Keratinocyte (primary cell): ENCODE data around the gene ST8SIA4.

Source experiments
- EZH2 ChIP-seq: IDR thresholded peaks from one replicate; pipeline ENCODE4 v1.6.1; 2012; ENCODE audit warnings: inconsistent platforms, mild to moderate bottlenecking, low read length, moderate library complexity
- TF ChIP-seq, protein P1 (sequence below), 3 experiments: IDR thresholded peaks in 1 of 3; conservative IDR thresholded peaks in 1 of 3; optimal IDR thresholded peaks in 1 of 3; 2 replicates in 2 of 3; 3 replicates in 1 of 3; pipeline versions ENCODE3 to v1.5.1; 2011; ENCODE audit warnings: low read length in 3 of 3, mild to moderate bottlenecking in 3 of 3, moderate library complexity in 2 of 3, control low read depth in 1 of 3, inconsistent platforms in 1 of 3; ENCODE audit not compliant: insufficient read depth in 2 of 3; ENCODE audit errors: extremely low read depth in 1 of 3

DNA sequence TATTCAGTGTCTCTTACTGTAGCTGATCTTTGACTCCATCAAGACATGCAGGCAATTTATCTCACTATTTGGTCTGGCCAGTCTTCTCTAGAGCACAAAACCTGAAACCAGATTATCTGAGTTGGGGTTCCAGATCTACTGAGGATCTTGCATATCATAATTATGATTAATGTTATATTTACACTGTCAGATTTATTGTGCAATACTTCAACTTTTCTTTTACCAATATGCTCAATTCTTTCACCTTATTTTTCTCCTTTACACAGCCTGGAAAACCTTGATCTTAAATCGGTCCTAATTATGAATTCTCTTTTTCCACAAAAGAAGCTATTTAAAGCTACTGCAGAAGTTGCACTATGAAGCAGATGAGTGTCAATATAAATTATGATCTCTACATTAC, 140.1 kb downstream of the ST8SIA4 start:
- TF ChIP-seq, protein P1, sequence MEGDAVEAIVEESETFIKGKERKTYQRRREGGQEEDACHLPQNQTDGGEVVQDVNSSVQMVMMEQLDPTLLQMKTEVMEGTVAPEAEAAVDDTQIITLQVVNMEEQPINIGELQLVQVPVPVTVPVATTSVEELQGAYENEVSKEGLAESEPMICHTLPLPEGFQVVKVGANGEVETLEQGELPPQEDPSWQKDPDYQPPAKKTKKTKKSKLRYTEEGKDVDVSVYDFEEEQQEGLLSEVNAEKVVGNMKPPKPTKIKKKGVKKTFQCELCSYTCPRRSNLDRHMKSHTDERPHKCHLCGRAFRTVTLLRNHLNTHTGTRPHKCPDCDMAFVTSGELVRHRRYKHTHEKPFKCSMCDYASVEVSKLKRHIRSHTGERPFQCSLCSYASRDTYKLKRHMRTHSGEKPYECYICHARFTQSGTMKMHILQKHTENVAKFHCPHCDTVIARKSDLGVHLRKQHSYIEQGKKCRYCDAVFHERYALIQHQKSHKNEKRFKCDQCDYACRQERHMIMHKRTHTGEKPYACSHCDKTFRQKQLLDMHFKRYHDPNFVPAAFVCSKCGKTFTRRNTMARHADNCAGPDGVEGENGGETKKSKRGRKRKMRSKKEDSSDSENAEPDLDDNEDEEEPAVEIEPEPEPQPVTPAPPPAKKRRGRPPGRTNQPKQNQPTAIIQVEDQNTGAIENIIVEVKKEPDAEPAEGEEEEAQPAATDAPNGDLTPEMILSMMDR (optimal IDR thresholded peaks at IDR 0.05 in 1 of 3, IDR thresholded peaks at IDR 0.05 in 1 of 3, conservative IDR thresholded peaks at IDR 0.05 in 1 of 3; ENCODE audit: extremely low read depth in 1 of 3, insufficient read depth in 2 of 3, low read length in 3 of 3) = no peak
- TF ChIP-seq EZH2 = no peak
